GM12878 (cell line): ENCODE results near the gene ANKRD13D. TPM values are rescaled to one million over a fixed set of nuclear protein-coding genes. Genes with fewer than 3 reads are reported as not detected.

Source experiments
- ATAC-seq: fragments of 200-7000 bp; cut with Tn5 transposase; 3 replicates; pipeline ENCODE4 v1.9.1; 2020; ENCODE audit warnings: mild to moderate bottlenecking, moderate library complexity
- BruUV-seq: library from RNA; stranded (reverse); fragments of 400-500 nt; replicated peaks from 2 replicates; lab custom pipeline; 2021; lab: Mats Ljungman, UMichigan
- CTCF ChIA-PET: fragments of 300-600 bp; sonication (Branson Sonifier 250); formaldehyde crosslinking; extraction: SDS; loops from one replicate; lab custom pipeline; 2021; ENCODE audit warnings: inconsistent platforms; lab: Yijun Ruan, JAX
- POLR2A ChIA-PET: fragments of 350-600 bp; formaldehyde crosslinking; extraction: SDS; loops from one replicate; lab custom pipeline; 2021; ENCODE audit warnings: inconsistent platforms; lab: Charles Lee
- RAD21 ChIA-PET: fragments of 300-600 bp; sonication (Branson Sonifier 250); formaldehyde crosslinking; loops from one replicate; lab custom pipeline; 2023; ENCODE audit warnings: antibody characterized with exemption; ENCODE audit not compliant: unreplicated experiment; lab: Charles Lee
- SMC1A ChIA-PET: fragments of 300-600 bp; sonication (Branson Sonifier 250); formaldehyde crosslinking; loops from one replicate; lab custom pipeline; 2023; ENCODE audit not compliant: unreplicated experiment, uncharacterized antibody; lab: Charles Lee
- DNase-seq: peaks from one replicate; pipeline ENCODE4 v3.0.0-alpha.2; 2011; ENCODE audit warnings: low read depth, low spot score
- FAIRE-seq: peaks from 3 replicates; lab custom pipeline; 2011; peaks lifted over from hg19 to GRCh38; lab: Jason Lieb, UNC
- H2AFZ ChIP-seq: 2 replicates; pipeline ENCODE4 v1.6.0; 2011; ENCODE audit warnings: low read depth, low read length, control low read depth; ENCODE audit not compliant: control insufficient read depth
- H3K27ac ChIP-seq: 2 replicates; pipeline ENCODE4 v1.5.1; 2011; ENCODE audit warnings: control low read depth; ENCODE audit not compliant: control insufficient read depth, insufficient read depth
- H3K27me3 ChIP-seq, 2 experiments: replicated peaks in 1 of 2; 2 replicates each; pipeline versions ENCODE4 v1.6.0 to v1.6.1; 2011; ENCODE audit warnings: low read length in 1 of 2; ENCODE audit not compliant: control insufficient read depth in 2 of 2, insufficient read depth in 2 of 2
- H3K36me3 ChIP-seq, 2 experiments: 2 replicates each; pipeline ENCODE4 v1.5.1; 2011; ENCODE audit warnings: low read length in 1 of 2; ENCODE audit not compliant: control insufficient read depth in 2 of 2, insufficient read depth in 2 of 2
- H3K4me1 ChIP-seq: 2 replicates; pipeline ENCODE4 v1.6.1; 2011; ENCODE audit warnings: mild to moderate bottlenecking, low read length, moderate library complexity, mixed read lengths; ENCODE audit not compliant: control insufficient read depth, insufficient read depth
- H3K4me2 ChIP-seq: 2 replicates; pipeline ENCODE4 v1.6.0; 2011; ENCODE audit warnings: control low read depth; ENCODE audit not compliant: control insufficient read depth, insufficient read depth
- H3K4me3 ChIP-seq: fragments of 200-600 bp; sonication (generic); 2 replicates; pipeline ENCODE4 v1.5.1; 2016
- H3K79me2 ChIP-seq: 2 replicates; pipeline ENCODE4 v1.6.0; 2011; ENCODE audit warnings: low read length; ENCODE audit not compliant: control insufficient read depth, insufficient read depth
- H3K9ac ChIP-seq: 2 replicates; pipeline ENCODE4 v1.8.0; 2011; ENCODE audit warnings: low read length, control low read depth, mixed read lengths; ENCODE audit not compliant: control insufficient read depth, insufficient read depth
- H3K9me3 ChIP-seq: replicated peaks from 3 replicates; pipeline ENCODE4 v1.5.1; 2011; ENCODE audit warnings: mild to moderate bottlenecking, low read length; ENCODE audit not compliant: control insufficient read depth, insufficient read depth
- H4K20me1 ChIP-seq: 2 replicates; pipeline ENCODE4 v1.6.0; 2011; ENCODE audit not compliant: control insufficient read depth, insufficient read depth
- BHLHE40 ChIP-seq, 2 experiments: fragments of 450-650 bp in 1 of 2; IDR thresholded peaks; 2 replicates each; pipeline ENCODE4 v1.6.1; 2011 to 2017; ENCODE audit warnings: low read depth in 2 of 2, borderline replicate concordance in 1 of 2, improper control_type of control experiment in 1 of 2, low read length in 1 of 2, mild to moderate bottlenecking in 1 of 2
- CREM ChIP-seq: IDR thresholded peaks from 2 replicates; pipeline ENCODE4 v1.6.1; 2014; ENCODE audit warnings: antibody characterized with exemption, low read depth
- EED ChIP-seq: sonication (generic); IDR thresholded peaks from 2 replicates; pipeline ENCODE4 v1.6.1; 2016; ENCODE audit warnings: antibody characterized with exemption, low read depth
- EZH2 ChIP-seq: IDR thresholded peaks from 2 replicates; pipeline ENCODE4 v1.6.1; 2012; ENCODE audit warnings: low read depth, mild to moderate bottlenecking, control low read depth, inconsistent platforms, low read length, borderline replicate concordance; ENCODE audit not compliant: control insufficient read depth
- MTA2 ChIP-seq: fragments of 450-650 bp; IDR thresholded peaks from 2 replicates; pipeline ENCODE4 v1.6.1; 2016; ENCODE audit warnings: low read depth, mild to moderate bottlenecking, moderate library complexity
- MTA3 ChIP-seq: IDR thresholded peaks from 2 replicates; pipeline ENCODE4 v1.6.1; 2012; ENCODE audit warnings: low read length, inconsistent platforms, borderline replicate concordance
- NFIC ChIP-seq: IDR thresholded peaks from 2 replicates; pipeline ENCODE4 v1.6.1; 2012; ENCODE audit warnings: low read depth, mild to moderate bottlenecking, inconsistent platforms, low read length, moderate library complexity
- NFXL1 ChIP-seq: fragments of 450-650 bp; IDR thresholded peaks from 2 replicates; pipeline ENCODE4 v1.6.1; 2017; ENCODE audit warnings: antibody characterized with exemption, mild to moderate bottlenecking, borderline replicate concordance
- PAX8 ChIP-seq: fragments of 450-650 bp; IDR thresholded peaks from 2 replicates; pipeline ENCODE4 v1.6.1; 2017; ENCODE audit warnings: mild to moderate bottlenecking, moderate library complexity
- RAD21 ChIP-seq: IDR thresholded peaks from 2 replicates; pipeline ENCODE4 v1.6.1; 2011; ENCODE audit warnings: mild to moderate bottlenecking, low read depth, low read length, moderate library complexity; ENCODE audit not compliant: insufficient read depth
- RB1 ChIP-seq: fragments of 450-650 bp; formaldehyde crosslinking; IDR thresholded peaks from 2 replicates; pipeline ENCODE4 v1.6.1; 2017; ENCODE audit warnings: mild to moderate bottlenecking, borderline replicate concordance
- ZNF687 ChIP-seq: fragments of 450-650 bp; IDR thresholded peaks from 2 replicates; pipeline ENCODE4 v1.6.1; 2017; ENCODE audit warnings: mild to moderate bottlenecking, moderate library complexity
- WGBS: methylation state at CpG from one replicate; pipeline ENCODE4 v1.1.6; 2016; ENCODE audit warnings: low lambda C conversion rate; ENCODE audit not compliant: insufficient replicate concordance, insufficient coverage; ENCODE audit errors: missing lambda C conversion rate; 5-methylcytosine and 5-hydroxymethylcytosine counted together
- in situ Hi-C: fragments of 300-500 bp; cut with MboI; formaldehyde crosslinking; loops from 9 replicates; pipeline ENCODE4 v1.14.3; 2018; ENCODE audit warnings: mixed read lengths
- intact Hi-C: fragments of 100-400 bp; cut with micrococcal nuclease; formaldehyde crosslinking; loops from one replicate; pipeline ENCODE4 v1.14.2; 2022; ENCODE audit not compliant: unreplicated experiment
- polyA plus RNA-seq, 11 experiments: library from polyadenylated mRNA; depleted of rRNA in 4 of 11; unstranded in 6 of 11; stranded (reverse) in 5 of 11; fragments of >200 nt; fragmentation: Nextera tagmentation in 4 of 11; fragmentation: Illumina TruSeq in 1 of 11; extraction: Ambion mirVana in 4 of 11; extraction: Trizol in 1 of 11; gene quantifications; 1 replicate in 1 of 11; 2 replicates in 10 of 11; pipeline versions ENCODE4 v1.2.1 to v1.2.3, GENCODE V29; 2011 to 2016; ENCODE audit warnings: inconsistent platforms in 2 of 11, missing spikeins in 2 of 11, low read depth in 1 of 11
- total RNA-seq, 4 experiments: library from RNA; depleted of rRNA in 3 of 4; stranded (reverse); fragments of >200 nt in 3 of 4; fragmentation: Illumina TruSeq in 1 of 4; extraction: Trizol in 1 of 4; gene quantifications; 2 replicates each; pipeline versions ENCODE4 v1.2.1 to v1.2.3, GENCODE V29; 2013 to 2021

Gene ANKRD13D
- total and polyA plus RNA-seq, 10 of the 15 experiments (the other 5 are each of a cell fraction or from before 2014, with no cell fraction given), result 2.0 to 56.2 (median 21.4) TPM

GRCh38 chr11:67311051-67311555, 22.0 kb downstream of the ANKRD13D start:
- ChIA-PET SMC1A (no interaction called here), CTCF (interaction anchor here (1.2 to 1.3 kb wide), 2 partner anchors 18 to 34 kb away, joined by 3 to 4 read pairs; no protein-coding TSS in a partner anchor), POLR2A (interaction anchor here (0.5 to 1.1 kb wide), 2 partner anchors 23 to 1022 kb away, joined by 3 to 4 read pairs; partner anchors contain the start of gene YIF1A), RAD21 (interaction anchor here (1.7 kb wide), 1 partner anchor 48 kb away, joined by 4 read pairs; no protein-coding TSS in a partner anchor)
- WGBS, result 87% methylated on average over 18 of the region's 18 CpGs
- no peak overlapping the region for H3K27ac ChIP-seq
- no peak overlapping the region for H3K4me3 ChIP-seq
- ATAC-seq (no peak), FAIRE-seq (no peak), DNase-seq (no peak)
- no peaks in the 10 kb centered on the region for H3K4me1 ChIP-seq
- no TSS peak for BruUV-seq
- H4K20me1 ChIP-seq, result no peaks in the 10 kb centered on the region
- H3K27me3 ChIP-seq, result no peaks in the 10 kb centered on the region
- in situ Hi-C loops, result no loop called here
- H3K79me2 ChIP-seq, result no peaks in the 10 kb centered on the region
- H3K9me3 ChIP-seq, result no peaks in the 10 kb centered on the region
- no peak overlapping the region for H2AFZ ChIP-seq
- H3K36me3 ChIP-seq, result no peaks in the 10 kb centered on the region
- H3K9ac ChIP-seq, result no peak overlapping the region
- intact Hi-C loops, result no loop called here
- TF ChIP-seq EED, result no peak
- no peak for TF ChIP-seq MTA3
- TF ChIP-seq EZH2, result no peak
- TF ChIP-seq NFIC, result no peak
- TF ChIP-seq MTA2, result no peak
- TF ChIP-seq NFXL1, result no peak
- no peak for TF ChIP-seq PAX8
- no peak for TF ChIP-seq ZNF687
- no peak for TF ChIP-seq CREM
- no peak for TF ChIP-seq BHLHE40 (IDR thresholded peaks at IDR 0.05; ENCODE audit: borderline replicate concordance in 1 of 2, low read depth in 2 of 2, low read length in 1 of 2)
- no peak for TF ChIP-seq RAD21
- no peak for TF ChIP-seq RB1
- no peak overlapping the region for H3K4me2 ChIP-seq
